Measurements from ENCODE around the gene TPPP3. TPM values are rescaled to one million over a fixed set of nuclear protein-coding genes. Genes with fewer than 3 reads are reported as not detected.

The TPPP3 gene
- polyA plus RNA-seq, 1 of the 3 experiments (the other 2 are of a cell fraction) = 33.5 TPM

DNA sequence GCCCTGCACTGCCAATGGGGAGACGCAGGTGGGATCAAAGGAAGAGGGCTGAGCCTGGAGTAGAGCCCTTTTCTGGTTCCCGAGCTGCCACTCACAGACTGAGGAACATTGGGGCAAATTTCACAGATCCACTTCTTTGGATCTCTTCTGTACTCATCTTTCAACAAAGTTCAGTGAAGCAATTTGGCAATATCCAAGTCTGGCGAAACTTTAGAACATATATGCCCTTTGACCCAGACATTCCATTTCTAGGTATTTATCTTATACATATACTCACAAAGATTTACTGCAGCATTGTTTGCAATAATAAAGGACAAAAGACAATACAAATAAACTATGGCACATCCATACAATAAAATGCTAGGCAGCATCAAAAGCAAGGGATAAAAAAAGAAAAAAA is 18.0 kb upstream of the TPPP3 start:
- Histone ChIP-seq H3K27ac (ENCODE audit: low read depth in 2 of 2, low read length in 1 of 2) (no peak overlapping the region), H3K36me3 (replicated peaks in 1 of 2; ENCODE audit: control insufficient read depth in 1 of 2, insufficient read depth in 2 of 2, low read length in 1 of 2) (peaks cover 0 to 4% of the 10 kb centered on the region in 2 experiments), H4K20me1 (ENCODE audit: insufficient read depth) (no peaks in the 10 kb centered on the region), H3K27me3 (ENCODE audit: insufficient read depth) (no peaks in the 10 kb centered on the region), H2AFZ (ENCODE audit: low read depth) (no peak overlapping the region), H3K4me1 (ENCODE audit: control insufficient read depth in 1 of 2, insufficient read depth in 2 of 2, low read depth in 1 of 2, low read length in 1 of 2) (peaks cover 14 to 15% of the 10 kb centered on the region in 2 experiments; a peak in 3 of 4 replicates), H3K79me2 (ENCODE audit: insufficient read depth) (peaks cover 68% of the 10 kb centered on the region), H3K4me2 (no peak overlapping the region), H3F3A (replicated peaks; ENCODE audit: insufficient read depth) (peaks cover 15% of the 10 kb centered on the region), H3K4me3 (ENCODE audit: low read depth in 2 of 2, low read length in 1 of 2) (no peak overlapping the region), H3K9me3 (no peaks in the 10 kb centered on the region), H3K9me2 (no peaks in the 10 kb centered on the region), H3K9ac (no peak overlapping the region)
- DNase-seq = no peak
- TF ChIP-seq POLR2AphosphoS5 (IDR thresholded peaks at IDR 0.05; ENCODE audit: low read depth, low read length) (no peak), TEAD4 (IDR thresholded peaks at IDR 0.05; ENCODE audit: borderline replicate concordance, insufficient read depth) (no peak), SIN3A (IDR thresholded peaks at IDR 0.05; ENCODE audit: borderline replicate concordance, low read depth, low read length) (no peak)
- WGBS (ENCODE audit: low lambda C conversion rate) = 90% methylated on average over 3 of the region's 3 CpGs
- POLR2A ChIA-PET = no interaction called here
- CTCF ChIA-PET = interaction anchor here (1.2 kb wide), 1 partner anchor 133 kb away, joined by 4 read pairs; the partner anchor contains the start of gene PLEKHG4

DNA sequence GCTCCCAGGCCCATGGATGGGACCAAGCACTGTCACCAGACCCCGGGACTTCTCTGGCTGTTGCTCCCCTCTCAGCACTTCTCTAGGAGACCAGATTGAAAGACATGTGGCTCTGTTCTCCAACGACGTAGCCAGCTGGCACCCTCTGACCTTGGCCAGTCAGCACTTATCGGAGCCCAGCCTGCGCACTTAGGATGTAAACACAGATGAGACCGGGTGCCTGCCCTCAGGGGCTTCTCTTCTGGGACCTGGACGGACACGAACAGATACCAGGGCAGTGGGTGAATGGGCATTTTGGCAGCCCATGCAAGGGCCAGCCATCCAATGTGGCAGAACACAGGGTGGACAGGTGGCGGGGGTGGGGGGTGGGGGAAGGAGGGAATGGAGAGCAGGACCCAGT is 16.3 kb upstream of the TPPP3 start:
- no peaks in the 10 kb centered on the region for H3K9me2 ChIP-seq
- WGBS (ENCODE audit: low lambda C conversion rate) = 93% methylated on average over 8 of the region's 9 CpGs
- TF ChIP-seq EP300 (IDR thresholded peaks at IDR 0.05; ENCODE audit: borderline replicate concordance in 1 of 2, low read depth in 1 of 2, low read length in 1 of 2) (no peak), MEF2A (IDR thresholded peaks at IDR 0.05; ENCODE audit: borderline replicate concordance, low read depth) (no peak), TCF12 (IDR thresholded peaks at IDR 0.05) (no peak), IRF3 (IDR thresholded peaks at IDR 0.05; ENCODE audit: low read depth, low read length) (no peak), TAF1 (IDR thresholded peaks at IDR 0.05; ENCODE audit: borderline replicate concordance, low read depth, low read length) (no peak), PBX3 (IDR thresholded peaks at IDR 0.05) (no peak), FOXJ3 (CRISPR knock-in tag; IDR thresholded peaks at IDR 0.05) (no peak), TEAD4 (IDR thresholded peaks at IDR 0.05; ENCODE audit: borderline replicate concordance, insufficient read depth) (no peak), JUND (IDR thresholded peaks at IDR 0.05) (no peak), CHD2 (IDR thresholded peaks at IDR 0.05; ENCODE audit: low read length, partially characterized antibody) (no peak), RAD21 (IDR thresholded peaks at IDR 0.05; ENCODE audit: low read length) (no peak), RCOR1 (IDR thresholded peaks at IDR 0.05; ENCODE audit: low read length) (no peak), POLR2AphosphoS5 (IDR thresholded peaks at IDR 0.05; ENCODE audit: low read depth, low read length) (no peak), GATA2 (CRISPR knock-in tag; IDR thresholded peaks at IDR 0.05) (no peak), SMC3 (IDR thresholded peaks at IDR 0.05; ENCODE audit: low read depth, low read length) (no peak), RXRA (IDR thresholded peaks at IDR 0.05; ENCODE audit: borderline replicate concordance, low read depth) (no peak)
- TF ChIP-seq, protein P1, sequence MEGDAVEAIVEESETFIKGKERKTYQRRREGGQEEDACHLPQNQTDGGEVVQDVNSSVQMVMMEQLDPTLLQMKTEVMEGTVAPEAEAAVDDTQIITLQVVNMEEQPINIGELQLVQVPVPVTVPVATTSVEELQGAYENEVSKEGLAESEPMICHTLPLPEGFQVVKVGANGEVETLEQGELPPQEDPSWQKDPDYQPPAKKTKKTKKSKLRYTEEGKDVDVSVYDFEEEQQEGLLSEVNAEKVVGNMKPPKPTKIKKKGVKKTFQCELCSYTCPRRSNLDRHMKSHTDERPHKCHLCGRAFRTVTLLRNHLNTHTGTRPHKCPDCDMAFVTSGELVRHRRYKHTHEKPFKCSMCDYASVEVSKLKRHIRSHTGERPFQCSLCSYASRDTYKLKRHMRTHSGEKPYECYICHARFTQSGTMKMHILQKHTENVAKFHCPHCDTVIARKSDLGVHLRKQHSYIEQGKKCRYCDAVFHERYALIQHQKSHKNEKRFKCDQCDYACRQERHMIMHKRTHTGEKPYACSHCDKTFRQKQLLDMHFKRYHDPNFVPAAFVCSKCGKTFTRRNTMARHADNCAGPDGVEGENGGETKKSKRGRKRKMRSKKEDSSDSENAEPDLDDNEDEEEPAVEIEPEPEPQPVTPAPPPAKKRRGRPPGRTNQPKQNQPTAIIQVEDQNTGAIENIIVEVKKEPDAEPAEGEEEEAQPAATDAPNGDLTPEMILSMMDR (IDR thresholded peaks at IDR 0.05) = no peak
- TF ChIP-seq, protein P2, sequence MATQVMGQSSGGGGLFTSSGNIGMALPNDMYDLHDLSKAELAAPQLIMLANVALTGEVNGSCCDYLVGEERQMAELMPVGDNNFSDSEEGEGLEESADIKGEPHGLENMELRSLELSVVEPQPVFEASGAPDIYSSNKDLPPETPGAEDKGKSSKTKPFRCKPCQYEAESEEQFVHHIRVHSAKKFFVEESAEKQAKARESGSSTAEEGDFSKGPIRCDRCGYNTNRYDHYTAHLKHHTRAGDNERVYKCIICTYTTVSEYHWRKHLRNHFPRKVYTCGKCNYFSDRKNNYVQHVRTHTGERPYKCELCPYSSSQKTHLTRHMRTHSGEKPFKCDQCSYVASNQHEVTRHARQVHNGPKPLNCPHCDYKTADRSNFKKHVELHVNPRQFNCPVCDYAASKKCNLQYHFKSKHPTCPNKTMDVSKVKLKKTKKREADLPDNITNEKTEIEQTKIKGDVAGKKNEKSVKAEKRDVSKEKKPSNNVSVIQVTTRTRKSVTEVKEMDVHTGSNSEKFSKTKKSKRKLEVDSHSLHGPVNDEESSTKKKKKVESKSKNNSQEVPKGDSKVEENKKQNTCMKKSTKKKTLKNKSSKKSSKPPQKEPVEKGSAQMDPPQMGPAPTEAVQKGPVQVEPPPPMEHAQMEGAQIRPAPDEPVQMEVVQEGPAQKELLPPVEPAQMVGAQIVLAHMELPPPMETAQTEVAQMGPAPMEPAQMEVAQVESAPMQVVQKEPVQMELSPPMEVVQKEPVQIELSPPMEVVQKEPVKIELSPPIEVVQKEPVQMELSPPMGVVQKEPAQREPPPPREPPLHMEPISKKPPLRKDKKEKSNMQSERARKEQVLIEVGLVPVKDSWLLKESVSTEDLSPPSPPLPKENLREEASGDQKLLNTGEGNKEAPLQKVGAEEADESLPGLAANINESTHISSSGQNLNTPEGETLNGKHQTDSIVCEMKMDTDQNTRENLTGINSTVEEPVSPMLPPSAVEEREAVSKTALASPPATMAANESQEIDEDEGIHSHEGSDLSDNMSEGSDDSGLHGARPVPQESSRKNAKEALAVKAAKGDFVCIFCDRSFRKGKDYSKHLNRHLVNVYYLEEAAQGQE (IDR thresholded peaks at IDR 0.05; ENCODE audit: low read depth, low read length) = no peak
- no peak overlapping the region for H3K4me2 ChIP-seq
- H3K4me3 ChIP-seq (ENCODE audit: low read depth in 2 of 2, low read length in 1 of 2) = no peak overlapping the region
- H3F3A ChIP-seq (replicated peaks; ENCODE audit: insufficient read depth) = peaks cover 29% of the 10 kb centered on the region
- H3K27me3 ChIP-seq (ENCODE audit: insufficient read depth) = no peaks in the 10 kb centered on the region
- DNase-seq = no peak
- H3K36me3 ChIP-seq (replicated peaks in 1 of 2; ENCODE audit: control insufficient read depth in 1 of 2, insufficient read depth in 2 of 2, low read length in 1 of 2) = peaks cover 0 to 11% of the 10 kb centered on the region in 2 experiments
- H3K27ac ChIP-seq (ENCODE audit: low read depth in 2 of 2, low read length in 1 of 2) = no peak overlapping the region
- no peaks in the 10 kb centered on the region for H4K20me1 ChIP-seq (ENCODE audit: insufficient read depth)
- H3K79me2 ChIP-seq (ENCODE audit: insufficient read depth) = peaks cover 54% of the 10 kb centered on the region
- H3K4me1 ChIP-seq (ENCODE audit: control insufficient read depth in 1 of 2, insufficient read depth in 2 of 2, low read depth in 1 of 2, low read length in 1 of 2) = peaks cover 21 to 30% of the 10 kb centered on the region in 2 experiments; a peak in 3 of 4 replicates
- no peak overlapping the region for H2AFZ ChIP-seq (ENCODE audit: low read depth)
- H3K9me3 ChIP-seq = no peaks in the 10 kb centered on the region
- H3K9ac ChIP-seq = no peak overlapping the region
- ChIA-PET POLR2A (no interaction called here), CTCF (interaction anchor here (0.6 to 1.7 kb wide), 2 partner anchors 9 to 16 kb away, joined by 3 read pairs; partner anchors contain the start of gene TPPP3)
